ENCODE results near the gene SLC29A3.

Gene SLC29A3

GRCh38 chr10:71331736-71332135 lies 12.7 kb downstream of the SLC29A3 start:
- no peaks in the 10 kb centered on the region for H3K36me3 ChIP-seq (ENCODE audit: control insufficient read depth, insufficient read depth, low read length)
- no peak overlapping the region for H2AFZ ChIP-seq
- no peak overlapping the region for H3K4me2 ChIP-seq (ENCODE audit: low read length)
- H3K9me3 ChIP-seq (ENCODE audit: control insufficient read depth, low read length) = no peaks in the 10 kb centered on the region
- no peak overlapping the region for H3K4me3 ChIP-seq (ENCODE audit: low read depth, low read length)
- H3K9ac ChIP-seq = no peak overlapping the region
- H3K4me1 ChIP-seq = no peaks in the 10 kb centered on the region
- peaks cover 2% of the 10 kb centered on the region for H3K79me2 ChIP-seq
- H3K27me3 ChIP-seq (ENCODE audit: control insufficient read depth, insufficient read depth, low read length) = no peaks in the 10 kb centered on the region
- TF ChIP-seq CTCF (IDR thresholded peaks at IDR 0.05) = no peak
- H3K27ac ChIP-seq = no peak overlapping the region

- Histone ChIP-seq H3K4me2 (ENCODE audit: low read length) (no peak overlapping the region), H3K9me3 (ENCODE audit: control insufficient read depth, low read length) (no peaks in the 10 kb centered on the region), H3K27me3 (ENCODE audit: control insufficient read depth, insufficient read depth, low read length) (no peaks in the 10 kb centered on the region), H3K27ac (no peak overlapping the region), H3K4me3 (ENCODE audit: low read depth, low read length) (no peak overlapping the region), H3K36me3 (ENCODE audit: control insufficient read depth, insufficient read depth, low read length) (no peaks in the 10 kb centered on the region), H2AFZ (no peak overlapping the region), H3K9ac (no peak overlapping the region), H3K79me2 (peaks cover 2% of the 10 kb centered on the region), H3K4me1 (no peaks in the 10 kb centered on the region)
- no peak for TF ChIP-seq CTCF (IDR thresholded peaks at IDR 0.05)
Measured at GRCh38 chr10:71332466-71332865, 13.4 kb downstream of the SLC29A3 start.

- Histone ChIP-seq H3K27ac (no peak overlapping the region), H3K4me1 (no peaks in the 10 kb centered on the region)
- TF ChIP-seq CTCF (IDR thresholded peaks at IDR 0.05) = no peak
Measured at GRCh38 chr10:71333129-71333887, 14.2 kb downstream of the SLC29A3 start.

DNA sequence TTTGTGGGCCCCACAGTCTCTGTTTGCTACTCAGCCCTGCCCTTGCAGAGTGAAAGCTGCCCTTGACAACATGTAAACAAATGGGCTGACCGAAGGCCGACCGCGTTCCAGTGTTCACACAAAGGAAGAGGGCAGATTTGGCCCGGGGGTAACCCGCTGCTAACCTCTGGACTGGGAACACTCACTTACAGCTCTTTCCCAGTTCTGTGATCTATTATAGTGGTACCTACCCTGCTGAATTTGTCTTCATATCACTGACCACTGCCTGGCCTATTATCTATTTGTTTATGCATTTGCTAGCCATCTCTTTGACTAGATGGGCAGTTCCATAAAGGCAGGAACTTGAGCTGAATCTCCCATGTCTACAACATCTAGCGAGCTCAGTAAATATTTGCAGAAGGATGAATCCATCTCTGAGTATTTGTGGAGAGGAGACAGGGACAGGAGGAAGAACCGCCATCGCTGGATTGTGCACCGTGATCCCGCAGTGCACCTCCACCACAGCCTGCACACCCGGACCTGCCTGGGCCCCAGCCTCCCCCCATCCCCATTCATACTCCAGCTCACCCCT lies 15.2 kb downstream of the SLC29A3 start:
- Histone ChIP-seq H3K36me3 (ENCODE audit: control insufficient read depth, insufficient read depth, low read length) (no peaks in the 10 kb centered on the region), H3K9me3 (ENCODE audit: control insufficient read depth, low read length) (no peaks in the 10 kb centered on the region), H3K79me2 (no peaks in the 10 kb centered on the region), H3K27me3 (ENCODE audit: control insufficient read depth, insufficient read depth, low read length) (no peaks in the 10 kb centered on the region), H3K4me1 (no peaks in the 10 kb centered on the region), H2AFZ (no peak overlapping the region), H3K4me2 (ENCODE audit: low read length) (no peak overlapping the region), H3K9ac (no peak overlapping the region), H3K4me3 (ENCODE audit: low read depth, low read length) (no peak overlapping the region), H3K27ac (no peak overlapping the region)
- no peak for TF ChIP-seq CTCF (IDR thresholded peaks at IDR 0.05)

More at GRCh38 chr10:71333129-71333887, 14.2 kb downstream of the SLC29A3 start:
- Histone ChIP-seq H3K9ac (no peak overlapping the region), H3K4me2 (ENCODE audit: low read length) (no peak overlapping the region), H3K27me3 (ENCODE audit: control insufficient read depth, insufficient read depth, low read length) (no peaks in the 10 kb centered on the region), H3K4me3 (ENCODE audit: low read depth, low read length) (no peak overlapping the region), H3K9me3 (ENCODE audit: control insufficient read depth, low read length) (no peaks in the 10 kb centered on the region), H3K36me3 (ENCODE audit: control insufficient read depth, insufficient read depth, low read length) (no peaks in the 10 kb centered on the region), H3K79me2 (peaks cover 2% of the 10 kb centered on the region), H2AFZ (no peak overlapping the region)
